ENCODE measurements around the gene BBS4.

GRCh38 chr15:72680931-72681330, 5.1 kb upstream of the BBS4 start:
- TF ChIP-seq CTCF (IDR thresholded peaks at IDR 0.05) (no peak), POLR2A (IDR thresholded peaks at IDR 0.05) (no peak), POLR2AphosphoS5 (IDR thresholded peaks at IDR 0.05) (no peak)
